H1 (cell line): ENCODE data around the gene IGF2BP3. TPM values are rescaled to one million over a fixed set of nuclear protein-coding genes. Genes with fewer than 3 reads are reported as not detected.

Experiments
- ATF2 ChIP-seq: IDR thresholded peaks from 2 replicates; pipeline ENCODE4 v1.6.1; 2012; ENCODE audit warnings: low read length, inconsistent platforms
- CHD7 ChIP-seq: fragments of 300-600 bp; sonication (generic); IDR thresholded peaks from 2 replicates; pipeline ENCODE4 v1.7.1; 2012; ENCODE audit warnings: low read length, moderate library complexity, mild to moderate bottlenecking, inconsistent platforms; ENCODE audit not compliant: insufficient replicate concordance
- CTCF ChIP-seq, 3 experiments: IDR thresholded peaks; 1 replicate in 2 of 3; 2 replicates in 1 of 3; pipeline versions ENCODE4 v1.5.1 to v1.6.1; 2011; ENCODE audit warnings: low read length in 3 of 3, mild to moderate bottlenecking in 3 of 3, inconsistent platforms in 2 of 3, low read depth in 1 of 3, moderate library complexity in 1 of 3; ENCODE audit not compliant: insufficient read depth in 1 of 3; ENCODE audit errors: control extremely low read depth in 1 of 3
- SAP30 ChIP-seq: fragments of 300-600 bp; sonication (generic); IDR thresholded peaks from 2 replicates; pipeline ENCODE4 v1.7.1; 2012; ENCODE audit warnings: low read length, moderate library complexity, mild to moderate bottlenecking, inconsistent platforms; ENCODE audit not compliant: insufficient read depth, insufficient replicate concordance
- TCF12 ChIP-seq: IDR thresholded peaks from 2 replicates; pipeline ENCODE4 v1.6.1; 2011; ENCODE audit warnings: low read depth, mild to moderate bottlenecking, low read length
- polyA plus RNA-seq, 7 experiments: library from polyadenylated mRNA; depleted of rRNA in 3 of 7; stranded (reverse) in 5 of 7; unstranded in 2 of 7; fragments of >200 nt in 5 of 7; fragments of 200-250 nt in 2 of 7; gene quantifications; 1 replicate in 5 of 7; 2 replicates in 1 of 7; 4 replicates in 1 of 7; pipeline versions ENCODE4 v1.2.1 to v1.2.3, GENCODE V29; 2011 to 2013; ENCODE audit warnings: missing spikeins in 2 of 7, mixed read lengths in 2 of 7
- total RNA-seq: library from RNA; stranded (reverse); fragmentation: NEBNext Ultra II Directional; extraction: Animal tissue kit (Norgen Biotek cat#: 25700); gene quantifications from 2 replicates; pipeline ENCODE4 v1.2.1, GENCODE V29; 2021

IGF2BP3 gene
- total and polyA plus RNA-seq, 2 of the 8 experiments (the other 6 are each of a cell fraction or from before 2014, with no cell fraction given), result 66.3 to 193 TPM

- no peak for TF ChIP-seq CHD7
- TF ChIP-seq SAP30, result no peak
- no peak for TF ChIP-seq ATF2
- TF ChIP-seq CTCF (IDR thresholded peaks at IDR 0.05; ENCODE audit: control extremely low read depth in 1 of 3, insufficient read depth in 1 of 3, low read depth in 1 of 3, low read length in 3 of 3), result no peak
- TF ChIP-seq TCF12, result no peak
- TF ChIP-seq, all 59 proteins: peak for 0
Measured at GRCh38 chr7:23291957-23292560, 178.2 kb downstream of the IGF2BP3 start (continued).
